ENCODE data around the gene MIS18A.

- TF ChIP-seq EZH2phosphoT487 (IDR thresholded peaks at IDR 0.05; ENCODE audit: borderline replicate concordance) (no peak), CTCF (conservative IDR thresholded peaks at IDR 0.05; ENCODE audit: low read length) (no peak)
Observed at GRCh38 chr21:32226444-32226843, 52.4 kb downstream of the MIS18A start.
